Activated effector memory CD4-positive, alpha-beta T cell treated with anti-CD3 and anti-CD28 coated beads, Interleukin-2, amount 50 U/mL, for 16 hours (primary cell): ENCODE results near the gene RENBP.

Experiments
- DNase-seq: peaks from one replicate; pipeline ENCODE4 v3.0.0-alpha.2; 2020

RENBP gene

GRCh38 chrX:153944140-153944799 is at the start of gene RENBP:
RENBP (minus strand) TSS chrX:153944643; CDS start chrX:153944610, 33 bp downstream.
- peak; percentile 79 for DNase-seq

GRCh38 chrX:153993978-153994377 is 49.5 kb upstream of the RENBP start:
- no peak for DNase-seq

- no peak for DNase-seq
Measured at GRCh38 chrX:153993079-153993478, 48.6 kb upstream of the RENBP start.

GRCh38 chrX:153992180-153992579 is 47.7 kb upstream of the RENBP start:
- DNase-seq = no peak

GRCh38 chrX:153991013-153991580 is 46.7 kb upstream of the RENBP start:
- DNase-seq = no peak

GRCh38 chrX:153989973-153990655 is 45.7 kb upstream of the RENBP start:
- DNase-seq = no peak

GRCh38 chrX:153988493-153988892 is 44.0 kb upstream of the RENBP start:
- DNase-seq = no peak

- DNase-seq = peak; percentile 73
Measured at GRCh38 chrX:153984351-153985178, 40.1 kb upstream of the RENBP start.

GRCh38 chrX:153983321-153983801 is 38.9 kb upstream of the RENBP start:
- peak; percentile 63 for DNase-seq

- DNase-seq = peak; percentile 85
Measured at GRCh38 chrX:153981771-153982533, 37.5 kb upstream of the RENBP start.

- peak; percentile 58 for DNase-seq
Measured at GRCh38 chrX:153981231-153981630, 36.8 kb upstream of the RENBP start.

GRCh38 chrX:153980394-153980793 is 36.0 kb upstream of the RENBP start:
- peak; percentile 67 for DNase-seq

- DNase-seq = no peak
Measured at GRCh38 chrX:153974726-153975286, 30.4 kb upstream of the RENBP start.

- DNase-seq = no peak
Measured at GRCh38 chrX:153974003-153974725, 29.7 kb upstream of the RENBP start.

GRCh38 chrX:153973127-153974002 is 28.9 kb upstream of the RENBP start:
- no peak for DNase-seq

- DNase-seq = peak; percentile 94
Measured at GRCh38 chrX:153972368-153973126, 28.1 kb upstream of the RENBP start, which contains the start of gene TMEM187. TMEM187 (plus strand) TSS chrX:153972754; CDS start chrX:153982063, 9,309 bp downstream.

- peak; percentile 96 for DNase-seq
Measured at GRCh38 chrX:153971450-153972367, 27.3 kb upstream of the RENBP start, which contains the start of gene HCFC1. HCFC1 (minus strand) TSS chrX:153971818; CDS start chrX:153970840, 978 bp downstream.

- DNase-seq = peak; percentile 95
Measured at GRCh38 chrX:153971124-153971449, 26.6 kb upstream of the RENBP start.
